Mucosa of descending colon (tissue), 3 donors: ENCODE results near the gene C7orf25. TPM values are rescaled to one million over a fixed set of nuclear protein-coding genes. Genes with fewer than 3 reads are reported as not detected.

ENCODE experiments used
- ATAC-seq: fragments of 200-7000 bp; cut with Tn5 transposase; one replicate; pipeline ENCODE4 v1.9.1; 2020; ENCODE audit warnings: mild to moderate bottlenecking, moderate library complexity
- DNase-seq, 3 donors: peaks; one replicate each; pipeline ENCODE4 v3.0.0-alpha.2; 2020
- H3K36me3 ChIP-seq: fragments of 200-600 bp; one replicate; pipeline ENCODE4 v1.8.0; 2021; ENCODE audit warnings: low read depth, mild to moderate bottlenecking
- H3K4me1 ChIP-seq: fragments of 200-600 bp; one replicate; pipeline ENCODE4 v1.8.0; 2021; ENCODE audit warnings: low read depth, mild to moderate bottlenecking
- H3K4me3 ChIP-seq: fragments of 200-600 bp; one replicate; pipeline ENCODE4 v1.8.0; 2021; ENCODE audit warnings: mild to moderate bottlenecking
- H3K9me3 ChIP-seq: fragments of 200-600 bp; one replicate; pipeline ENCODE4 v1.8.0; 2021; ENCODE audit warnings: mild to moderate bottlenecking
- intact Hi-C, 2 donors: fragments of 100-400 bp; cut with DNase I in 1 of 2; cut with micrococcal nuclease in 1 of 2; formaldehyde crosslinking; loops; one replicate each; pipeline versions ENCODE4 v1.11.0 to v1.11.1; 2022; cut with DNase I, micrococcal nuclease
- total RNA-seq, 3 donors: library from RNA; stranded (reverse); fragmentation: NEBNext Ultra II Directional in 2 of 3; extraction: Animal tissue kit (Norgen Biotek cat#: 25700) in 2 of 3; gene quantifications; one replicate each; pipeline versions ENCODE4 v1.2.1 to v1.2.4, GENCODE V29; 2021 to 2023
- TF ChIP-seq, protein P1 (sequence below): fragments of 200-600 bp; IDR thresholded peaks from one replicate; pipeline ENCODE4 v1.8.0; 2022; ENCODE audit warnings: antibody characterized with exemption, mild to moderate bottlenecking
- donor health status: DM: no; HTN: no; CAD: no; lungs with moderate emphysema.
- donor health status: DM: no; HTN: no; CAD: no.
- donor health status: DM: no; HTN: yes; CAD: no.

The C7orf25 gene
- total RNA-seq, 3 donors from 2014 or later, result 3.4 to 5.4 (median 4.3) TPM

DNA sequence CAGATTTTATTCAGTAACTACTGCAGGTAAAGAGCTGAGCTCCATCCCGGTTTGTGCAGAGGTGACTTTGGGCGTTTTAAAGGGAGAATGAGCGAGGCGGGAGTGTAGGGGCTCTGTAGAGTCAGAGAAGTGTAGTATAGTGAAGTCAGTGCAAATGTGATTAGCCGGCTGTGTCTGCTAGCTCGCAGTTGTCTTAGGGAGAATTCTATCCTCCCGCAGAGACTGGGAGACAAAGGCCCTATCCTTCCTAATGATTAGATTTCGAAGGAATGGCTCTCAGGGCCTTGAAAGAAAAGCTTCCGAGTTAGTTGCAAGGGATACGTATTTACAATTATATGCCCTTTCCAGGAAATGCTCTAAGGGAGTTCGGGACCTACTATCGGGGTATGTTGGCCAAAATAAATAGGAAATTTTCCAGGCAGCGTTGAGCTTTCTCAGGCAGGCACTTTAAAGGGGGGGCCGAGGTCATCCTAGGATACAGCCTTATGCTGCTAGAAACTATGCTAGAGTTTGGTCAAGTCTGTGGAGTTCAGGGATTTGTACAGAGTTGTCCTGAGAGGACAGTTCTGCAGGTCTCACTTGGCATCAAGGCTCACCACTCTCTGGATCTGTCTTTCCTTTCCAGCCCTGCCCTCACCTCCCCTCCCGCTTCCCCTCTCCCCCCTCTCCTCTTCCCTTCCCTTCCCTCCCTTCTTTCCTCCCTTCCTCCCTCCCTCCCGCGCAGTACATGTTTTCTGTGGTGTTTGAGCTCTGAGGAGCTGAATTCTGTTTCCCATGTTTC lies 21.1 kb upstream of the C7orf25 start:
- intact Hi-C loops, result no loop called here
- ATAC-seq (peak; percentile 38), DNase-seq (peak in 1 of 3 donors; percentile 25)
- TF ChIP-seq, protein P1, sequence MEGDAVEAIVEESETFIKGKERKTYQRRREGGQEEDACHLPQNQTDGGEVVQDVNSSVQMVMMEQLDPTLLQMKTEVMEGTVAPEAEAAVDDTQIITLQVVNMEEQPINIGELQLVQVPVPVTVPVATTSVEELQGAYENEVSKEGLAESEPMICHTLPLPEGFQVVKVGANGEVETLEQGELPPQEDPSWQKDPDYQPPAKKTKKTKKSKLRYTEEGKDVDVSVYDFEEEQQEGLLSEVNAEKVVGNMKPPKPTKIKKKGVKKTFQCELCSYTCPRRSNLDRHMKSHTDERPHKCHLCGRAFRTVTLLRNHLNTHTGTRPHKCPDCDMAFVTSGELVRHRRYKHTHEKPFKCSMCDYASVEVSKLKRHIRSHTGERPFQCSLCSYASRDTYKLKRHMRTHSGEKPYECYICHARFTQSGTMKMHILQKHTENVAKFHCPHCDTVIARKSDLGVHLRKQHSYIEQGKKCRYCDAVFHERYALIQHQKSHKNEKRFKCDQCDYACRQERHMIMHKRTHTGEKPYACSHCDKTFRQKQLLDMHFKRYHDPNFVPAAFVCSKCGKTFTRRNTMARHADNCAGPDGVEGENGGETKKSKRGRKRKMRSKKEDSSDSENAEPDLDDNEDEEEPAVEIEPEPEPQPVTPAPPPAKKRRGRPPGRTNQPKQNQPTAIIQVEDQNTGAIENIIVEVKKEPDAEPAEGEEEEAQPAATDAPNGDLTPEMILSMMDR, result no peak
- H3K4me1 ChIP-seq, result peaks cover 36% of the 10 kb centered on the region
- H3K36me3 ChIP-seq, result no peaks in the 10 kb centered on the region
- H3K9me3 ChIP-seq, result no peaks in the 10 kb centered on the region
- peak overlapping the region; percentile 83 for H3K4me3 ChIP-seq

DNA sequence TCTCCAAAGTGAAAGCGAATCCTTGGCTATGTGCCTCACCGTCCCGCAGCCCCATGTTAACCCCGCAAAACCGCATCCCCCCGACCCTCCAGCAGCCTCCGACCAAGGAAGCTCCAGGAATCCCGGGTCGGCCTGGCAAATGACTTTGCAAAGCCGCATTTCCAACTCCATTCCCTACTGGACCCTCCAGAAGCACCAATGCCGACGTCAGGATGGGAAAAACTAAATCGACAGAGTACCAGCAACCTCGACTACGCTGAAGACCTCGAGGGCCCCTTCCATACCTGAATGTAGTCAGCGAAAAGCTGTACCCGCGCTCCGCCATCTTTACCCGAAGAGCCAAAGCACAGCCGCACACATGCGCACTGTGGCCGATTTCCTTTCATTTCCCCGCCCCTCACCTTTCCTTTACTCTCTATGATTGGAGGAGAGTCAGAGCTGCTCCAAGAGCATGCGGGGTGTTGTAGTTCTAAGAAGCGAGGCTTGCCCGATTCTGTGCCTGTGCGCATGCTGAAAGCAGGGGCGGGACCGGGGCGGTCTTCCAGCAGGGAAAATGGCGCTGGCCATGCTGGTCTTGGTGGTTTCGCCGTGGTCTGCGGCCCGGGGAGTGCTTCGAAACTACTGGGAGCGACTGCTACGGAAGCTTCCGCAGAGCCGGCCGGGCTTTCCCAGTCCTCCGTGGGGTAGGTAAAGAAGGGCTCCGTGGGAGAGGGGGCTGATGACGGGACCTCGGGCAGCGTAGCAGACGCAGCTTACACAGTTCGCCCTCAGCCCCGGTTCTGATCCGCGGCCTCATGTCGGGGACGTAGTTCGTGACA lies 20.2 kb upstream of the C7orf25 start, which contains the start of the genes MRPL32 and PSMA2:
Gene MRPL32 (plus strand): TSS at position 543 of the 818 bp plus-strand sequence. CDS start 11 bp downstream, at position 554.
Gene PSMA2 (minus strand): TSS at position 341 of the 818 bp plus-strand sequence. CDS start 16 bp downstream, at position 325.
- no peaks in the 10 kb centered on the region for H3K36me3 ChIP-seq
- ATAC-seq, result peak; percentile 99
- TF ChIP-seq, protein P1, result no peak
- peak within 1 kb of the TSS; percentile 83 for H3K4me3 ChIP-seq
- H3K9me3 ChIP-seq, result no peaks in the 10 kb centered on the region
- peaks cover 43% of the 10 kb centered on the region for H3K4me1 ChIP-seq
- intact Hi-C loops, result no loop called here
- peak; percentile 94 to 97 (median 95) for DNase-seq

DNA sequence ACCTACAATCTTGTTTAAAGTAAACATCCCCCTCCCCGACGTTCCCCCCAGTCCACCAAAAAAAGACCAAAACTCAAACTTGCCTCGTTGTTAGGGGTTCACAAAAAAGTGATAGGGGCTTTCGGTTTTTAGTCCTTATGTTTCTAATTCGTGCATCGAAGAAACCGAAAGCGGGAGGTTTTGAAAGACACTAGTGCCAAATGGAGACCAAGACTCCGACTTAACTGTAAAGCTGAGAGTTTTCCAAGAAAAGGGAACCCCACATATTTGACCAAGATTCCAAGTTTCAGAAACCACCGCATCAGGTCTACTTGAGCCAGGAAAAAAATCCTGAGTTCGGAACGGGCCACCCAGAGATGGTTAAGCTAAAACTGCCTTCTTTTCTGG lies 19.6 kb upstream of the C7orf25 start:
- TF ChIP-seq, protein P1, result no peak
- Histone ChIP-seq H3K36me3 (no peaks in the 10 kb centered on the region), H3K9me3 (no peaks in the 10 kb centered on the region), H3K4me3 (peak overlapping the region; percentile 83), H3K4me1 (peaks cover 43% of the 10 kb centered on the region)
- intact Hi-C loops, result no loop called here
- DNase-seq, result no peak
- ATAC-seq, result no peak

DNA sequence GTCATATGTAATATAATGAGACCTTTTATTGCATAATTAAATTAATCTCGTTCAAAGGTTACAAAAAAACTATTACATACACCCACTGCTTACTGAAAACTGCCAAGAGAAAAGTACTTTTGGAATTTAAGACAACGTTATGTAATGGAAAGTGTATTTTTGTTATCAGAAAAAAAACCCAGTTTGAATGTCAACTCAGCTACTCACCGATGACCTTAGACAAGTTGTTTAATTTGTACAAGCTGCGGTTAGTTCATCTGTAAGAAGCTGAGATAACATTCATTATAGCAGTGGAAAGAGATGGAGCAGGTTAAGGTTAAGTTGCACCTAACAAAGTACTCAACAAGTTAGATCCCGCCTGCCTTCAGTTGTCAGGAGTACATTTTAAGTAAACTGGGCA lies 19.0 kb upstream of the C7orf25 start:
- peaks cover 43% of the 10 kb centered on the region for H3K4me1 ChIP-seq
- H3K36me3 ChIP-seq, result no peaks in the 10 kb centered on the region
- intact Hi-C loops, result no loop called here
- ATAC-seq, result no peak
- H3K4me3 ChIP-seq, result peak overlapping the region; percentile 83
- TF ChIP-seq, protein P1, result no peak
- DNase-seq, result no peak
- H3K9me3 ChIP-seq, result no peaks in the 10 kb centered on the region

DNA sequence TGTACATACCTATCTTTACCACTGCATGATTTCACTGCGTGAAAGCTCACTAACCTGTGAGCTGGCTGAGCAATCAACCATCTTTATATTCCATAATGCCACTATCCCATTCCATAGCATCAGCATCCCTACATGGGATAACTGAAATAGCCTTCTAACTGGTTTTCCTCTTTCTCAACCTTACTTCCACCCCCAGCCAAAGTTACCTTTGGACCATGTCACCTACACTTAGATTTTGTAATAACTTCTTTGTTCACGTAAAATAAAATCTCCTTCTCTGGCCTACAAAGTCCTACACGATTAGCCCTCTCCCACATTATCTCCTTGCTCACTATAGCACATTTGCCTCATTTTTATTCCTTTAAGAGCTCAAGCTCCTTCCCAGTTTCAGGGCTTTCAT lies 17.6 kb upstream of the C7orf25 start:
- ATAC-seq, result no peak
- H3K4me1 ChIP-seq, result peaks cover 43% of the 10 kb centered on the region
- no peak for DNase-seq
- H3K36me3 ChIP-seq, result no peaks in the 10 kb centered on the region
- intact Hi-C loops, result no loop called here
- TF ChIP-seq, protein P1, result no peak
- no peaks in the 10 kb centered on the region for H3K9me3 ChIP-seq
- no peak overlapping the region for H3K4me3 ChIP-seq
